HL-60 (cell line): Measurements from ENCODE around the gene CHMP5.
"Not testable (repeated sequence)": the region's sequence is repeated elsewhere in the genome, so short reads cannot be mapped to it uniquely, and the experiment has no call there.

Experiments used
- DNase-seq, 2 experiments: peaks; one replicate each; pipeline ENCODE4 v3.0.0-alpha.2; 2010 to 2020; ENCODE audit warnings: low read depth in 1 of 2, low spot score in 1 of 2
- H3K27ac ChIP-seq: fragments of 250-450 bp; sonication (Bioruptor Pico); replicated peaks from 2 replicates; pipeline ENCODE4 v1.5.1; 2020; ENCODE audit warnings: mild to moderate bottlenecking, moderate library complexity
- H3K27me3 ChIP-seq: fragments of 250-450 bp; sonication (Bioruptor Pico); 2 replicates; pipeline ENCODE4 v1.5.1; 2021; ENCODE audit warnings: mild to moderate bottlenecking, moderate library complexity; ENCODE audit not compliant: insufficient read depth, poor library complexity, severe bottlenecking
- H3K4me3 ChIP-seq: replicated peaks from 2 replicates; pipeline ENCODE4 v1.5.1; 2011; ENCODE audit warnings: mild to moderate bottlenecking, control low read depth, low read length; ENCODE audit not compliant: insufficient read depth
- CTCF ChIP-seq: IDR thresholded peaks from one replicate; pipeline ENCODE4 v1.5.1; 2011; ENCODE audit warnings: low read length, control low read depth, inconsistent platforms; ENCODE audit not compliant: insufficient read depth
- GABPA ChIP-seq: IDR thresholded peaks from 2 replicates; pipeline ENCODE4 v1.6.1; 2012; ENCODE audit warnings: low read depth
- POLR2AphosphoS5 ChIP-seq: IDR thresholded peaks from 2 replicates; pipeline ENCODE4 v1.6.1; 2012; ENCODE audit warnings: low read depth
- SPI1 ChIP-seq: IDR thresholded peaks from 2 replicates; pipeline ENCODE4 v1.6.1; 2012; ENCODE audit warnings: low read depth, mild to moderate bottlenecking, borderline replicate concordance
- TF ChIP-seq, protein P1 (sequence below): IDR thresholded peaks from 2 replicates; pipeline ENCODE4 v1.6.1; 2012; ENCODE audit warnings: low read depth; ENCODE audit not compliant: insufficient replicate concordance

Gene CHMP5

GRCh38 chr9:33310748-33311147, 45.9 kb downstream of the CHMP5 start:
- no peak for TF ChIP-seq CTCF
- TF ChIP-seq, protein P1, sequence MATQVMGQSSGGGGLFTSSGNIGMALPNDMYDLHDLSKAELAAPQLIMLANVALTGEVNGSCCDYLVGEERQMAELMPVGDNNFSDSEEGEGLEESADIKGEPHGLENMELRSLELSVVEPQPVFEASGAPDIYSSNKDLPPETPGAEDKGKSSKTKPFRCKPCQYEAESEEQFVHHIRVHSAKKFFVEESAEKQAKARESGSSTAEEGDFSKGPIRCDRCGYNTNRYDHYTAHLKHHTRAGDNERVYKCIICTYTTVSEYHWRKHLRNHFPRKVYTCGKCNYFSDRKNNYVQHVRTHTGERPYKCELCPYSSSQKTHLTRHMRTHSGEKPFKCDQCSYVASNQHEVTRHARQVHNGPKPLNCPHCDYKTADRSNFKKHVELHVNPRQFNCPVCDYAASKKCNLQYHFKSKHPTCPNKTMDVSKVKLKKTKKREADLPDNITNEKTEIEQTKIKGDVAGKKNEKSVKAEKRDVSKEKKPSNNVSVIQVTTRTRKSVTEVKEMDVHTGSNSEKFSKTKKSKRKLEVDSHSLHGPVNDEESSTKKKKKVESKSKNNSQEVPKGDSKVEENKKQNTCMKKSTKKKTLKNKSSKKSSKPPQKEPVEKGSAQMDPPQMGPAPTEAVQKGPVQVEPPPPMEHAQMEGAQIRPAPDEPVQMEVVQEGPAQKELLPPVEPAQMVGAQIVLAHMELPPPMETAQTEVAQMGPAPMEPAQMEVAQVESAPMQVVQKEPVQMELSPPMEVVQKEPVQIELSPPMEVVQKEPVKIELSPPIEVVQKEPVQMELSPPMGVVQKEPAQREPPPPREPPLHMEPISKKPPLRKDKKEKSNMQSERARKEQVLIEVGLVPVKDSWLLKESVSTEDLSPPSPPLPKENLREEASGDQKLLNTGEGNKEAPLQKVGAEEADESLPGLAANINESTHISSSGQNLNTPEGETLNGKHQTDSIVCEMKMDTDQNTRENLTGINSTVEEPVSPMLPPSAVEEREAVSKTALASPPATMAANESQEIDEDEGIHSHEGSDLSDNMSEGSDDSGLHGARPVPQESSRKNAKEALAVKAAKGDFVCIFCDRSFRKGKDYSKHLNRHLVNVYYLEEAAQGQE, result no peak
- TF ChIP-seq GABPA, result no peak
- no peak for TF ChIP-seq SPI1
- TF ChIP-seq POLR2AphosphoS5, result no peak

DNA sequence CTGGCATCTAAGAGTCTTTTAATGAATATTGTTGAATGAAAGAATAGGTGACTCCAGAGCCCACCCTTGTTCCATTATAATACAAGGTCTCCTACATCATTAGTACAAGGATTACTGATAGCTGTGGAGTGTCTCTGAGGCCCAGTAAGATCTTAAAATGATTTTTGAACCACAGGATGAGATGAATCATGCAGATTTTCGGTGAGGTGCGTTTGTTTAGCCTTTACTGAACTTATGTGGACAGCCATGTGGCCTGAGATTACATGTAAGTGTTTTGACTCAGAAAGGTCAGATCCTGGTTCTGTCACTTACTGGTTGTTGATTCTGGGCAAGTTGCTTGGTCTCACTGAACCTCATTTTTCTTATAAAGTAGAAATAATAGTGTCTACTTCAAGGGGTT, 47.1 kb downstream of the CHMP5 start:
- DNase-seq, result no peak

More at GRCh38 chr9:33310748-33311147, 45.9 kb downstream of the CHMP5 start:
- Histone ChIP-seq H3K27ac (no peak overlapping the region), H3K27me3 (no peaks in the 10 kb centered on the region), H3K4me3 (no peak overlapping the region)
- no peak for DNase-seq

DNA sequence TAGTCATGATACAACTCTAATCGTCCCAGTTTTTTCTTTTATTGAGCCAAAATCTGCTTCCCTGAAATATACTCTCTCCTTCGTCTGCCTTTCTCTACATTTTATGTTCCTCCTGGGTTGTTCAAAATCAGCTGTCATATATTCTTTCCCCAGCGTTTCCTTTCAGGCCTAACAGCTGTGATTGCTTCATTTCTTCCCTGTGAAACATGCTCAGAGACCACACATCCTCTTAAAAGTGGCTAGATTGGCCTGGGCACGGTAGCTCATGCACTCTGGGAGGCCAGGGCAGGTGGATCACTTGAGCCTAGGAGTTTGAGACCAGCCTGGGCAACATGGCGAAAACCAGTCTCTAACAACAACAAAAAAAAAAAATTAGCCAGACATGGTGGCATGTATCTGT, 50.5 kb downstream of the CHMP5 start:
- H3K4me3 ChIP-seq, result no peak overlapping the region
- TF ChIP-seq GABPA, result no peak
- no peak for TF ChIP-seq POLR2AphosphoS5
- TF ChIP-seq CTCF, result no peak
- H3K27me3 ChIP-seq, result no peaks in the 10 kb centered on the region
- DNase-seq, result peak in 1 of 2 experiments; percentile 55
- peak overlapping the region; percentile 42 for H3K27ac ChIP-seq

More for the DNA sequence above, 47.1 kb downstream of the CHMP5 start:
- Histone ChIP-seq H3K27ac (no peak overlapping the region), H3K27me3 (no peaks in the 10 kb centered on the region), H3K4me3 (no peak overlapping the region)
- TF ChIP-seq, protein P1, result no peak
- TF ChIP-seq CTCF, result no peak
- no peak for TF ChIP-seq GABPA
- TF ChIP-seq POLR2AphosphoS5, result no peak
- TF ChIP-seq SPI1, result no peak

DNA sequence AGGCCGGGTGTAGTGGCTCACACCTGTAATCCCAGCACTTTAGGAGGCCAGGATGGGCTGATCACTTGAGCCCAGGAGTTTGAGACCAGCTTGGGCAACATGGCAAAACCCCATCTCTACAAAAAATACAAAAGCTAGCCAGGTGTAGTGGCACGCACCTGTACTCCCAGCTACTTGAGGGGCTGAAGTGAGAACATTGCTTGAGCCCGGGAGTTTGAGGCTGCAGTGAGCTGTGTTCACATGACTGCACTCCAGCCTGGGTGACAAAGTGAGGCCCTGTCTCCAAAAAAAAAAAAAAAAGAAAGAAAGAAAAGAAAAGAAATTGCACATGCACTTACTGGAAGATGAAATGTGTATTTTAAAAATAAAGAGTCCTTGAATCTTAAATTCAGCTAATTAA, 52.3 kb downstream of the CHMP5 start:
- not testable (repeated sequence) for H3K27me3 ChIP-seq, DNase-seq, H3K4me3 ChIP-seq, H3K27ac ChIP-seq
